Activated CD4-positive, alpha-beta T cell treated with anti-CD3 and anti-CD28 coated beads, Interleukin-10, Interleukin-2, amounts not matched to agents 100 ng/mL and 50 ng/mL, durations not matched to agents 16 hours and 8 hours (primary cell): ENCODE measurements around the gene TUBGCP4.

Source experiments
- DNase-seq: peaks from one replicate; pipeline ENCODE4 v3.0.0-alpha.2; 2020

Gene TUBGCP4

GRCh38 chr15:43404130-43404529 lies 33.2 kb downstream of the TUBGCP4 start:
- no peak for DNase-seq

- DNase-seq, result no peak
Observed at GRCh38 chr15:43406189-43406588, 35.3 kb downstream of the TUBGCP4 start.

GRCh38 chr15:43406808-43407207 lies 35.9 kb downstream of the TUBGCP4 start:
- DNase-seq, result no peak

GRCh38 chr15:43408789-43409188 lies 37.9 kb downstream of the TUBGCP4 start:
- DNase-seq, result no peak

GRCh38 chr15:43410572-43411214 lies 39.8 kb downstream of the TUBGCP4 start:
- no peak for DNase-seq

GRCh38 chr15:43412096-43412495 lies 41.2 kb downstream of the TUBGCP4 start:
- DNase-seq, result no peak

GRCh38 chr15:43414196-43414595 lies 43.3 kb downstream of the TUBGCP4 start:
- no peak for DNase-seq

- no peak for DNase-seq
Observed at GRCh38 chr15:43420435-43420834, 49.5 kb downstream of the TUBGCP4 start.

- DNase-seq, result no peak
Observed at GRCh38 chr15:43420876-43421275, 50.0 kb downstream of the TUBGCP4 start.

- no peak for DNase-seq
Observed at GRCh38 chr15:43423793-43424192, 52.9 kb downstream of the TUBGCP4 start.

- DNase-seq, result no peak
Observed at GRCh38 chr15:43429687-43430086, 58.8 kb downstream of the TUBGCP4 start.

GRCh38 chr15:43433165-43433564 lies 62.3 kb downstream of the TUBGCP4 start:
- DNase-seq, result no peak

- DNase-seq, result no peak
Observed at GRCh38 chr15:43433661-43434303, 62.9 kb downstream of the TUBGCP4 start.

GRCh38 chr15:43434446-43434845 lies 63.5 kb downstream of the TUBGCP4 start:
- no peak for DNase-seq

GRCh38 chr15:43436395-43436794 lies 65.5 kb downstream of the TUBGCP4 start:
- DNase-seq, result no peak

- no peak for DNase-seq
Observed at GRCh38 chr15:43439268-43439667, 68.4 kb downstream of the TUBGCP4 start.

- DNase-seq, result peak; percentile 90
Observed at GRCh38 chr15:43440721-43441281, 69.9 kb downstream of the TUBGCP4 start.

GRCh38 chr15:43441316-43441715 lies 70.4 kb downstream of the TUBGCP4 start:
- DNase-seq, result peak; percentile 75

GRCh38 chr15:43446344-43446743 lies 75.4 kb downstream of the TUBGCP4 start:
- no peak for DNase-seq

- DNase-seq, result no peak
Observed at GRCh38 chr15:43449981-43450380, 79.1 kb downstream of the TUBGCP4 start.
